ENCODE measurements around the gene APOE. TPM values are rescaled to one million over a fixed set of nuclear protein-coding genes. Genes with fewer than 3 reads are reported as not detected.
"Not testable (repeated sequence)": the region's sequence is repeated elsewhere in the genome, so short reads cannot be mapped to it uniquely, and the experiment has no call there.

The APOE gene
- 100 to 1,000 TPM in 1 of 4 donors, 10 to 100 TPM in 1, 1 to 10 TPM in 2; 5.7 to 141 (median 20.7) TPM for total RNA-seq

- peaks cover 7 to 29% (median 22%) of the 10 kb centered on the region in 3 donors for H3K36me3 ChIP-seq
- no peak for DNase-seq
- TF ChIP-seq POLR2A (IDR thresholded peaks at IDR 0.05): peak in 1 of 4 donors; percentile 13
- TF ChIP-seq, protein P1, sequence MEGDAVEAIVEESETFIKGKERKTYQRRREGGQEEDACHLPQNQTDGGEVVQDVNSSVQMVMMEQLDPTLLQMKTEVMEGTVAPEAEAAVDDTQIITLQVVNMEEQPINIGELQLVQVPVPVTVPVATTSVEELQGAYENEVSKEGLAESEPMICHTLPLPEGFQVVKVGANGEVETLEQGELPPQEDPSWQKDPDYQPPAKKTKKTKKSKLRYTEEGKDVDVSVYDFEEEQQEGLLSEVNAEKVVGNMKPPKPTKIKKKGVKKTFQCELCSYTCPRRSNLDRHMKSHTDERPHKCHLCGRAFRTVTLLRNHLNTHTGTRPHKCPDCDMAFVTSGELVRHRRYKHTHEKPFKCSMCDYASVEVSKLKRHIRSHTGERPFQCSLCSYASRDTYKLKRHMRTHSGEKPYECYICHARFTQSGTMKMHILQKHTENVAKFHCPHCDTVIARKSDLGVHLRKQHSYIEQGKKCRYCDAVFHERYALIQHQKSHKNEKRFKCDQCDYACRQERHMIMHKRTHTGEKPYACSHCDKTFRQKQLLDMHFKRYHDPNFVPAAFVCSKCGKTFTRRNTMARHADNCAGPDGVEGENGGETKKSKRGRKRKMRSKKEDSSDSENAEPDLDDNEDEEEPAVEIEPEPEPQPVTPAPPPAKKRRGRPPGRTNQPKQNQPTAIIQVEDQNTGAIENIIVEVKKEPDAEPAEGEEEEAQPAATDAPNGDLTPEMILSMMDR (IDR thresholded peaks at IDR 0.05): no peak
- intact Hi-C loops (cut with DNase I): no loop called here
- H3K4me1 ChIP-seq: peaks cover 18 to 38% (median 18%) of the 10 kb centered on the region in 3 donors
- H3K4me3 ChIP-seq: peak within 1 kb of the TSS in 3 of 4 donors; percentile 21 to 51 (median 30)
- H3K27me3 ChIP-seq: peaks cover 0 to 34% (median 5%) of the 10 kb centered on the region in 4 donors
- peak within 1 kb of the TSS in 3 of 4 donors; percentile 0 to 30 (median 7) for H3K27ac ChIP-seq
- 0 to 10% methylated on average over 7 to 8 of the region's 20 CpGs for WGBS, 2 donors
- no peaks in the 10 kb centered on the region for H3K9me3 ChIP-seq
These were observed at the start of gene APOE for GRCh38 chr19:44905437-44906160. Gene APOE, plus strand, starts transcription at chr19:44905796. Its CDS starts 829 bp downstream, at chr19:44906625.

DNA sequence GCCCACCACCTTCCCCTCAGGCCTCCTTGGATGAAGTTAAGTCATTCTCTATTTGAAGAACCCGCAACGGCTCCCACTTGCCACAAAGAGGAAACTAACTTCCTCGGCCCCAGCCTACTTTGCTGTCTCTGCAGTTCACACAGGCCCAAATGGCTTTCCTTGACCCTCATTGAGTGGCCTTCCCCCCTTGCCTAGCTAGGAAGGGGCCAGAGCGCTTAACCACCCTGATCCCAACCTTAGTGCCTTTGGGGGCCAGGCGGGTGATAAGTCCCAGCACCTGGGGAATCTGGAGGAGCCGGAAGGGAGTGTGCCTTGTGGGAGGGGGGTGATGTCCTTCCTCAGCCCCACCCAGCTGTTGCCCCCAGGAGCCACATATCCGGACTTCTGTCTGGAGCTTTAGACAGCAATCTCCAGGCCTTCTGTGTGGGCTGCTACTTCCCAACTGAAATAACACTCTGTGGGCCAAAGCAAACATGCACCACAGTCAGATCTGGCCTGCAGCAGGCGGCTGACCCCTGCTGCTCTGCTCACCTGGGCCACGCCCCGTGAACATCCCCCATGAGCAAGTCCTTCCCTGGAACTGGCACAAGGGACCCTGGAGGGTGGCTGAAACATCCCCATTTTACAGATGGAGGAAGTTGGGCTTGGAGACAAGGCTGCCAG is 49.0 kb upstream of the APOE start:
- H3K27me3 ChIP-seq: no peaks in the 10 kb centered on the region
- H3K36me3 ChIP-seq: peaks cover 0 to 56% (median 0%) of the 10 kb centered on the region in 3 donors
- no peak overlapping the region for H3K4me3 ChIP-seq
- peak overlapping the region in 2 of 4 donors; percentile 57 to 64 for H3K27ac ChIP-seq
- H3K4me1 ChIP-seq: peaks cover 0 to 29% (median 5%) of the 10 kb centered on the region in 3 donors
- H3K9me3 ChIP-seq: no peaks in the 10 kb centered on the region
- DNase-seq: no peak
- 45 to 62% methylated on average over 4 to 5 of the region's 10 CpGs for WGBS, 2 donors
- TF ChIP-seq, protein P1 (IDR thresholded peaks at IDR 0.05): no peak
- TF ChIP-seq POLR2A (IDR thresholded peaks at IDR 0.05): no peak
- intact Hi-C loops (cut with DNase I): no loop called here

DNA sequence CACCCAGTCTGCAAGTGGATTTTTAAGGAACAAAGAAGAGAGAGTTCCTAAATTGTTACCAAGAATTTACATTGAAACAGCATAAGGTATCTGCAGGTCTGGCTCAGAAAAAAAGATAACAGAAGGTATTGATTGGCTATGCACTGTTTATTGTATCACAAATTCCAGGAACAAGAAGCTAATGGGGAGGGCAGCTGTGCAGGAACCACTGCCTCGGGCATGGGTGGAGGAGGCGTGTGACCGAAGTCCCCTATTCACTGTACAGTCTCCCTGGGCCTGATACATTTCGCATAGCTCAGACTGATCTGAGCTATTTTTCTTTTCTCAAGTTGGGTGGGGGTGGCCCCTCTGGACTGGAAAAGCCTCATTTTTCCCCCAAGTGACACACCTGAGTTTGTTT is 47.8 kb upstream of the APOE start:
- Histone ChIP-seq H3K27ac (no peak overlapping the region), H3K4me1 (peaks cover 0 to 27% (median 5%) of the 10 kb centered on the region in 3 donors), H3K9me3 (no peaks in the 10 kb centered on the region), H3K27me3 (no peaks in the 10 kb centered on the region), H3K36me3 (peaks cover 0 to 54% (median 0%) of the 10 kb centered on the region in 3 donors), H3K4me3 (no peak overlapping the region)
- intact Hi-C loops (cut with DNase I): no loop called here
- DNase-seq: no peak
- 48 to 70% methylated on average over 4 of the region's 4 CpGs for WGBS, 2 donors
- TF ChIP-seq, protein P1 (IDR thresholded peaks at IDR 0.05): no peak
- no peak for TF ChIP-seq POLR2A (IDR thresholded peaks at IDR 0.05)

GRCh38 chr19:44861576-44861975 is 44.0 kb upstream of the APOE start:
- peaks cover 0 to 25% (median 3%) of the 10 kb centered on the region in 3 donors for H3K4me1 ChIP-seq

DNA sequence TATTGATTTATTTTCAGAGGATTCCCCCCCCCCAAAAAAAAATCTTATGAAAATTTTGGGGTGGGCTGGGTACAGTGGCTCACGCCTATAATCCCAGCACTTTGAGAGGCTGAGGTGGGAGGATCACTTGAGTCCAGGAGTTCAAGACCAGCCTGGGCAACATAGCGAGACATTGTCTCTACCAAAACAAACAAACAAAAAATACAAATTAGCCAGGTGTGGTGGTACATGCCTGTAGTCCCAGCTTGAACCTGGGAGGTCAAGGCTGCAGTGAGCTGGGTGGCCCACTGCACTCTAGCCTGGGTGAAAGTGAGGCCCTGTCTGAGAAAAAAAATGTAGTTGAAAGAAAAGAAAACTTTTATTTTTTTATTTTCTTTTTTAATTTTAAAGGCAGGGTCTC is 41.6 kb upstream of the APOE start:
- Histone ChIP-seq H3K4me1 (peaks cover 0 to 20% (median 4%) of the 10 kb centered on the region in 3 donors), H3K4me3 (no peak overlapping the region), H3K36me3 (peaks cover 0 to 73% (median 8%) of the 10 kb centered on the region in 3 donors), H3K27ac (no peak overlapping the region), H3K9me3 (no peaks in the 10 kb centered on the region), H3K27me3 (no peaks in the 10 kb centered on the region)
- DNase-seq: no peak
- WGBS, 2 donors: 85 to 86% methylated on average over 2 of the region's 2 CpGs
- intact Hi-C loops (cut with DNase I): no loop called here
- TF ChIP-seq POLR2A (IDR thresholded peaks at IDR 0.05): no peak
- TF ChIP-seq, protein P1 (IDR thresholded peaks at IDR 0.05): no peak

More at GRCh38 chr19:44861576-44861975, 44.0 kb upstream of the APOE start:
- H3K9me3 ChIP-seq; intact Hi-C loops (cut with DNase I); H3K4me3 ChIP-seq; H3K27ac ChIP-seq; H3K27me3 ChIP-seq; DNase-seq: not testable (repeated sequence)
- peaks cover 0 to 53% (median 8%) of the 10 kb centered on the region in 3 donors for H3K36me3 ChIP-seq
- WGBS, 2 donors: 71 to 77% methylated on average over 3 of the region's 3 CpGs

Data from esophagus squamous epithelium (tissue), 5 donors.